K562 (cell line): ENCODE measurements around the gene ENDOD1. TPM values are rescaled to one million over a fixed set of nuclear protein-coding genes. Genes with fewer than 3 reads are reported as not detected.

Source experiments
- ATAC-seq: fragments of 200-7000 bp; cut with Tn5 transposase; 3 replicates; pipeline ENCODE4 v1.9.1; 2020; ENCODE audit warnings: moderate library complexity
- BruUV-seq: library from RNA; stranded (reverse); fragments of 400-500 nt; replicated peaks from 2 replicates; lab custom pipeline; 2021; lab: Mats Ljungman, UMichigan
- CTCF ChIA-PET: fragments of 300-600 bp; formaldehyde crosslinking; extraction: SDS; loops from one replicate; lab custom pipeline; 2021; ENCODE audit warnings: low intra/inter-chr PET ratio; lab: Yijun Ruan, JAX
- POLR2A ChIA-PET: fragments of 300-600, 350-650 bp; sonication (Branson Sonifier 250); formaldehyde crosslinking; extraction: SDS; loops from one replicate; lab custom pipeline; 2021; ENCODE audit warnings: antibody characterized with exemption, inconsistent platforms; lab: Yijun Ruan, JAX
- DNase-seq, 4 experiments: peaks; one replicate each; pipeline versions ENCODE4 v3.0.0 to v3.0.0-alpha.2; 2011 to 2018; ENCODE audit warnings: low spot score in 3 of 4, mixed read lengths in 3 of 4; ENCODE audit errors: extremely low read depth in 1 of 4
- FAIRE-seq: peaks from 2 replicates; lab custom pipeline; 2011; peaks lifted over from hg19 to GRCh38; lab: Jason Lieb, UNC
- H2AFZ ChIP-seq: 2 replicates; pipeline ENCODE4 v1.6.0; 2011; ENCODE audit warnings: low read depth, low read length, control low read depth, inconsistent platforms
- H3K27ac ChIP-seq: fragments of 200-600 bp; 3 replicates; pipeline ENCODE4 v1.8.0; 2011; ENCODE audit warnings: low read depth, mild to moderate bottlenecking, control low read depth, inconsistent platforms, low read length, moderate library complexity, mixed read lengths; ENCODE audit errors: extremely low read depth
- H3K27me3 ChIP-seq, 2 experiments: fragments of 300-600 bp in 1 of 2; 2 replicates in 1 of 2; 3 replicates in 1 of 2; pipeline versions ENCODE4 v1.6.0 to v1.8.0; 2011; ENCODE audit warnings: inconsistent platforms in 2 of 2, low read length in 2 of 2, mild to moderate bottlenecking in 1 of 2, mixed read lengths in 1 of 2, moderate library complexity in 1 of 2; ENCODE audit not compliant: control insufficient read depth in 2 of 2, insufficient read depth in 2 of 2
- H3K36me3 ChIP-seq: fragments of 300-600 bp; 3 replicates; pipeline ENCODE4 v1.8.0; 2011; ENCODE audit warnings: mild to moderate bottlenecking, low read length, inconsistent platforms; ENCODE audit not compliant: control insufficient read depth, insufficient read depth
- H3K4me1 ChIP-seq, 2 experiments: fragments of 200-600 bp in 1 of 2; replicated peaks in 1 of 2; 2 replicates in 1 of 2; 3 replicates in 1 of 2; pipeline versions ENCODE4 v1.5.1 to v1.8.0; 2011; ENCODE audit warnings: inconsistent platforms in 2 of 2, low read length in 2 of 2, mild to moderate bottlenecking in 1 of 2, mixed read lengths in 1 of 2, moderate library complexity in 1 of 2; ENCODE audit not compliant: control insufficient read depth in 2 of 2, insufficient read depth in 2 of 2
- H3K4me2 ChIP-seq: 2 replicates; pipeline ENCODE4 v1.6.1; 2011; ENCODE audit warnings: low read length, control low read depth, inconsistent platforms, mixed read lengths; ENCODE audit not compliant: insufficient read depth
- H3K4me3 ChIP-seq: fragments of 200-600 bp; sonication (generic), shearing (Covaris generic); 2 replicates; pipeline ENCODE4 v1.5.1; 2016; ENCODE audit warnings: control low read depth, inconsistent platforms
- H3K79me2 ChIP-seq: fragments of 200-600 bp; 3 replicates; pipeline ENCODE4 v1.8.0; 2011; ENCODE audit warnings: low read length, inconsistent platforms; ENCODE audit not compliant: control insufficient read depth, insufficient read depth
- H3K9ac ChIP-seq, 2 experiments: 2 replicates each; pipeline versions ENCODE4 v1.6.0 to v1.6.1; 2011; ENCODE audit warnings: low read depth in 2 of 2, low read length in 2 of 2, control low read depth in 1 of 2, inconsistent platforms in 1 of 2, mild to moderate bottlenecking in 1 of 2, mixed read lengths in 1 of 2; ENCODE audit not compliant: insufficient read depth in 1 of 2
- H3K9me1 ChIP-seq: one replicate; pipeline ENCODE4 v1.6.0; 2011; ENCODE audit warnings: inconsistent platforms, mild to moderate bottlenecking, low read length, moderate library complexity; ENCODE audit not compliant: control insufficient read depth, insufficient read depth
- H3K9me3 ChIP-seq: replicated peaks from 2 replicates; pipeline ENCODE4 v1.5.1; 2011; ENCODE audit warnings: low read depth, low read length, inconsistent platforms; ENCODE audit not compliant: control insufficient read depth, insufficient read depth
- H4K20me1 ChIP-seq: replicated peaks from 2 replicates; pipeline ENCODE4 v1.6.1; 2011; ENCODE audit warnings: low read length, inconsistent platforms, mixed read lengths; ENCODE audit not compliant: control insufficient read depth, insufficient read depth
- C11orf30 ChIP-seq: fragments of 450-650 bp; IDR thresholded peaks from 2 replicates; pipeline ENCODE4 v1.6.1; 2016; ENCODE audit warnings: low read depth, mild to moderate bottlenecking
- MAFG ChIP-seq: fragments of 450-650 bp; conservative IDR thresholded peaks from 2 replicates; pipeline ENCODE4 v1.6.1; 2016; ENCODE audit warnings: missing genetic modification characterization, missing compliant biosample characterization
- NR4A1 ChIP-seq, 2 experiments: fragments of 250-450 bp in 1 of 2; fragments of 450-650 bp in 1 of 2; sonication (Bioruptor Pico) in 1 of 2; IDR thresholded peaks; 2 replicates each; pipeline versions ENCODE4 v1.4.0 to v1.6.1; 2016 to 2020; ENCODE audit warnings: mild to moderate bottlenecking in 2 of 2, missing compliant biosample characterization in 1 of 2, missing genetic modification characterization in 1 of 2, moderate library complexity in 1 of 2
- SPI1 ChIP-seq: IDR thresholded peaks from 2 replicates; pipeline ENCODE4 v1.6.1; 2011; ENCODE audit warnings: low read depth, low read length, control low read depth, borderline replicate concordance
- TSC22D4 ChIP-seq: fragments of 450-650 bp; IDR thresholded peaks from 2 replicates; pipeline ENCODE4 v1.6.1; 2016; ENCODE audit warnings: missing genetic modification characterization, missing biosample characterization, control low read depth
- ZNF316 ChIP-seq: fragments of 450-650 bp; IDR thresholded peaks from 2 replicates; pipeline ENCODE4 v1.6.1; 2016
- WGBS: fragments of 100-300 bp; shearing (Covaris generic); methylation state at CpG from one replicate; pipeline ENCODE4 v1.1.6; 2016; ENCODE audit warnings: low coverage, mixed read lengths; ENCODE audit not compliant: insufficient coverage; ENCODE audit errors: missing lambda C conversion rate; 5-methylcytosine and 5-hydroxymethylcytosine counted together
- in situ Hi-C: fragments of 300-500 bp; cut with MboI; formaldehyde crosslinking; loops from 4 replicates; pipeline ENCODE4 v1.15.0; 2018; ENCODE audit warnings: inconsistent platforms, mixed read lengths
- intact Hi-C: fragments of 100-400 bp; cut with micrococcal nuclease; formaldehyde crosslinking; loops from 2 replicates; pipeline ENCODE4 v1.14.2; 2022
- polyA plus RNA-seq, 8 experiments: library from polyadenylated mRNA; depleted of rRNA in 4 of 8; stranded (reverse) in 5 of 8; unstranded in 3 of 8; fragments of >200 nt; fragmentation: Nextera tagmentation in 2 of 8; fragmentation: Illumina TruSeq in 1 of 8; extraction: Ambion mirVana in 2 of 8; extraction: Trizol in 1 of 8; gene quantifications; 2 replicates each; pipeline versions ENCODE4 v1.2.1 to v1.2.3, GENCODE V29; 2011 to 2014; ENCODE audit warnings: inconsistent platforms in 1 of 8, missing spikeins in 1 of 8
- total RNA-seq, 7 experiments: library from RNA; depleted of rRNA in 6 of 7; stranded (reverse); fragments of >200 nt in 6 of 7; fragmentation: Illumina TruSeq in 2 of 7; extraction: Trizol in 2 of 7; gene quantifications; 2 replicates each; pipeline versions ENCODE4 v1.2.1 to v1.2.3, GENCODE V29; 2011 to 2021; ENCODE audit warnings: low replicate concordance in 1 of 7
- TF ChIP-seq, protein P1 (sequence below), 2 experiments: fragments of 450-650 bp in 1 of 2; IDR thresholded peaks; 2 replicates each; pipeline ENCODE4 v1.6.1; 2011 to 2017; ENCODE audit warnings: low read depth in 2 of 2, antibody characterized with exemption in 1 of 2, borderline replicate concordance in 1 of 2, low read length in 1 of 2, mild to moderate bottlenecking in 1 of 2, mixed read lengths in 1 of 2; ENCODE audit not compliant: control insufficient read depth in 1 of 2
- TF ChIP-seq, protein P2 (sequence below): fragments of 250-450 bp; sonication (Bioruptor Pico); IDR thresholded peaks from 2 replicates; pipeline ENCODE4 v1.4.0; 2020; ENCODE audit warnings: mild to moderate bottlenecking
- TF ChIP-seq, protein P3 (sequence below): fragments of 450-650 bp; formaldehyde crosslinking; IDR thresholded peaks from 2 replicates; pipeline ENCODE4 v1.4.0; 2022; ENCODE audit warnings: missing genetic modification characterization

Gene ENDOD1
- total and polyA plus RNA-seq, 9 of the 15 experiments (the other 6 are each of a cell fraction or from before 2014, with no cell fraction given): 4.2 to 11.8 (median 9.3) TPM

DNA sequence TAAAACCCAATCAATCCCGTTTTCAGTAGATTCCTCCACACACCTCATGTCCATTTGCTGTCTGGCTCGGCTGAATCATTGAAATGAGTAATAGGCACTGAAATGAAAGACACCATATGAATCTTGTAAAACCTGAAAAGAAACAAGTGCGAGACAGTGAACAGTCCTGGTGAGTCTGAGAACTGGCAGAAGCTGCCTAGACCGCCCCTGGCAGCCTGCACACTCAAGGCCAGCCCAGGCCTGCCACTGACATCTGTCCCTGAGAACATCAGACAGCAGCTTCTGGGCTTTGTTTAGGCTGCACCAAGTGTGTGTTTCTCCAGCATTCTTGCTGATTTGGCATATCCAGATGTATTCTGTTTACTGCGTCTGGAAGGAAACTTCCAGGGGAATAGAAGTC is 44.8 kb downstream of the ENDOD1 start:
- FAIRE-seq (no peak), ATAC-seq (0 out of 3 replicates have a peak, but pooled peaks have one; percentile 30), DNase-seq (no peak)
- Histone ChIP-seq H3K27ac (no peak overlapping the region), H4K20me1 (no peaks in the 10 kb centered on the region), H3K27me3 (no peaks in the 10 kb centered on the region), H3K4me2 (no peak overlapping the region), H3K4me3 (no peak overlapping the region), H3K9me3 (no peaks in the 10 kb centered on the region), H3K79me2 (no peaks in the 10 kb centered on the region), H3K36me3 (no peaks in the 10 kb centered on the region; the same call in 2 of the 3 replicates), H3K4me1 (peaks cover 0 to 5% of the 10 kb centered on the region in 2 experiments; a peak in 2 of 5 replicates), H3K9me1 (no peaks in the 10 kb centered on the region), H2AFZ (no peak overlapping the region), H3K9ac (0 out of 4 replicates have a peak overlapping the region, but pooled peaks of 1 of the 2 experiments have one; percentile 69)
- intact Hi-C loops: no loop called here
- WGBS: 62% methylated on average over 5 of the region's 5 CpGs
- CTCF ChIA-PET: no interaction called here
- TF ChIP-seq ZNF316 (peak; percentile 37), MAFG (peak; percentile 50; the same call in 1 of the 2 replicates), NR4A1 (CRISPR knock-in tag; IDR thresholded peaks at IDR 0.05) (no peak), NR4A1 (tag; IDR thresholded peaks at IDR 0.05) (no peak), C11orf30 (peak; percentile 45), SPI1 (0 out of 2 replicates have a peak, but pooled peaks have one; percentile 18), TSC22D4 (no peak)
- TF ChIP-seq, protein P1, sequence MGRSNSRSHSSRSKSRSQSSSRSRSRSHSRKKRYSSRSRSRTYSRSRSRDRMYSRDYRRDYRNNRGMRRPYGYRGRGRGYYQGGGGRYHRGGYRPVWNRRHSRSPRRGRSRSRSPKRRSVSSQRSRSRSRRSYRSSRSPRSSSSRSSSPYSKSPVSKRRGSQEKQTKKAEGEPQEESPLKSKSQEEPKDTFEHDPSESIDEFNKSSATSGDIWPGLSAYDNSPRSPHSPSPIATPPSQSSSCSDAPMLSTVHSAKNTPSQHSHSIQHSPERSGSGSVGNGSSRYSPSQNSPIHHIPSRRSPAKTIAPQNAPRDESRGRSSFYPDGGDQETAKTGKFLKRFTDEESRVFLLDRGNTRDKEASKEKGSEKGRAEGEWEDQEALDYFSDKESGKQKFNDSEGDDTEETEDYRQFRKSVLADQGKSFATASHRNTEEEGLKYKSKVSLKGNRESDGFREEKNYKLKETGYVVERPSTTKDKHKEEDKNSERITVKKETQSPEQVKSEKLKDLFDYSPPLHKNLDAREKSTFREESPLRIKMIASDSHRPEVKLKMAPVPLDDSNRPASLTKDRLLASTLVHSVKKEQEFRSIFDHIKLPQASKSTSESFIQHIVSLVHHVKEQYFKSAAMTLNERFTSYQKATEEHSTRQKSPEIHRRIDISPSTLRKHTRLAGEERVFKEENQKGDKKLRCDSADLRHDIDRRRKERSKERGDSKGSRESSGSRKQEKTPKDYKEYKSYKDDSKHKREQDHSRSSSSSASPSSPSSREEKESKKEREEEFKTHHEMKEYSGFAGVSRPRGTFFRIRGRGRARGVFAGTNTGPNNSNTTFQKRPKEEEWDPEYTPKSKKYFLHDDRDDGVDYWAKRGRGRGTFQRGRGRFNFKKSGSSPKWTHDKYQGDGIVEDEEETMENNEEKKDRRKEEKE (IDR thresholded peaks at IDR 0.05; ENCODE audit: borderline replicate concordance in 1 of 2, control insufficient read depth in 1 of 2, low read depth in 2 of 2, low read length in 1 of 2): no peak
- TF ChIP-seq, protein P2, sequence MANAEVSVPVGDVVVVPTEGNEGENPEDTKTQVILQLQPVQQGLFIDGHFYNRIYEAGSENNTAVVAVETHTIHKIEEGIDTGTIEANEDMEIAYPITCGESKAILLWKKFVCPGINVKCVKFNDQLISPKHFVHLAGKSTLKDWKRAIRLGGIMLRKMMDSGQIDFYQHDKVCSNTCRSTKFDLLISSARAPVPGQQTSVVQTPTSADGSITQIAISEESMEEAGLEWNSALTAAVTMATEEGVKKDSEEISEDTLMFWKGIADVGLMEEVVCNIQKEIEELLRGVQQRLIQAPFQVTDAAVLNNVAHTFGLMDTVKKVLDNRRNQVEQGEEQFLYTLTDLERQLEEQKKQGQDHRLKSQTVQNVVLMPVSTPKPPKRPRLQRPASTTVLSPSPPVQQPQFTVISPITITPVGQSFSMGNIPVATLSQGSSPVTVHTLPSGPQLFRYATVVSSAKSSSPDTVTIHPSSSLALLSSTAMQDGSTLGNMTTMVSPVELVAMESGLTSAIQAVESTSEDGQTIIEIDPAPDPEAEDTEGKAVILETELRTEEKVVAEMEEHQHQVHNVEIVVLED (CRISPR knock-in tag): no peak
- TF ChIP-seq, protein P3, sequence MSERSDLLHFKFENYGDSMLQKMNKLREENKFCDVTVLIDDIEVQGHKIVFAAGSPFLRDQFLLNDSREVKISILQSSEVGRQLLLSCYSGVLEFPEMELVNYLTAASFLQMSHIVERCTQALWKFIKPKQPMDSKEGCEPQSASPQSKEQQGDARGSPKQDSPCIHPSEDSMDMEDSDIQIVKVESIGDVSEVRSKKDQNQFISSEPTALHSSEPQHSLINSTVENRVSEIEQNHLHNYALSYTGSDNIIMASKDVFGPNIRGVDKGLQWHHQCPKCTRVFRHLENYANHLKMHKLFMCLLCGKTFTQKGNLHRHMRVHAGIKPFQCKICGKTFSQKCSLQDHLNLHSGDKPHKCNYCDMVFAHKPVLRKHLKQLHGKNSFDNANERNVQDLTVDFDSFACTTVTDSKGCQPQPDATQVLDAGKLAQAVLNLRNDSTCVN (CRISPR knock-in tag): no peak
- POLR2A ChIA-PET: interaction anchor here (0.6 to 0.7 kb wide), 2 partner anchors 205 to 410 kb away, joined by 3 read pairs; no protein-coding TSS in a partner anchor
- BruUV-seq: no TSS peak
- in situ Hi-C loops: no loop called here
